AG04450 (cell line): ENCODE results near the gene CCDC24. TPM values are rescaled to one million over a fixed set of nuclear protein-coding genes. Genes with fewer than 3 reads are reported as not detected.

ENCODE experiments used
- CTCF ChIA-PET: fragments of 300-600, 350-600 bp; formaldehyde crosslinking; extraction: SDS; loops from one replicate; lab custom pipeline; 2022; ENCODE audit warnings: antibody characterized with exemption, inconsistent platforms; lab: Charles Lee
- POLR2A ChIA-PET: fragments of 350-600 bp; formaldehyde crosslinking; extraction: SDS; loops from one replicate; lab custom pipeline; 2021; ENCODE audit warnings: antibody characterized with exemption, inconsistent platforms; lab: Yijun Ruan, JAX
- DNase-seq: peaks from one replicate; pipeline ENCODE4 v3.0.0-alpha.2; 2011; ENCODE audit warnings: low read depth, low spot score
- H3K27ac ChIP-seq: one replicate; pipeline ENCODE4 v1.5.1; 2012; ENCODE audit warnings: low read depth, low read length, control low read depth
- H3K27me3 ChIP-seq: one replicate; pipeline ENCODE4 v1.6.0; 2012; ENCODE audit warnings: low read length; ENCODE audit not compliant: control insufficient read depth, insufficient read depth
- H3K4me3 ChIP-seq: 2 replicates; pipeline ENCODE4 v1.5.1; 2011; ENCODE audit warnings: mild to moderate bottlenecking, low read depth, low read length, control low read depth
- H3K9me3 ChIP-seq: 2 replicates; pipeline ENCODE4 v1.5.1; 2012; ENCODE audit warnings: low read length; ENCODE audit not compliant: control insufficient read depth, insufficient read depth
- polyA plus RNA-seq: library from polyadenylated mRNA; depleted of rRNA; stranded (reverse); fragments of >200 nt; gene quantifications from 2 replicates; pipeline ENCODE4 v1.2.3, GENCODE V29; 2011
- TF ChIP-seq, protein P1 (sequence below): IDR thresholded peaks from 2 replicates; pipeline ENCODE4 v1.5.1; 2011; ENCODE audit warnings: low read depth, low read length, control low read depth, inconsistent platforms

The CCDC24 gene
- polyA plus RNA-seq, 1 experiment = 1.1 TPM

GRCh38 chr1:43987159-43987902 is 4.1 kb upstream of the CCDC24 start:
- no peak for DNase-seq
- Histone ChIP-seq H3K9me3 (no peaks in the 10 kb centered on the region), H3K27me3 (no peaks in the 10 kb centered on the region), H3K4me3 (no peak overlapping the region), H3K27ac (no peak overlapping the region)
- POLR2A ChIA-PET = interaction anchor here (1.5 kb wide), 1 partner anchor 12 kb away, joined by 4 read pairs; the partner anchor contains the start of gene ATP6V0B
- CTCF ChIA-PET = interaction anchor here (0.6 to 1.5 kb wide), 4 partner anchors 18 to 1851 kb away, joined by 3 to 5 read pairs (median 4); no protein-coding TSS in a partner anchor
- TF ChIP-seq, protein P1, sequence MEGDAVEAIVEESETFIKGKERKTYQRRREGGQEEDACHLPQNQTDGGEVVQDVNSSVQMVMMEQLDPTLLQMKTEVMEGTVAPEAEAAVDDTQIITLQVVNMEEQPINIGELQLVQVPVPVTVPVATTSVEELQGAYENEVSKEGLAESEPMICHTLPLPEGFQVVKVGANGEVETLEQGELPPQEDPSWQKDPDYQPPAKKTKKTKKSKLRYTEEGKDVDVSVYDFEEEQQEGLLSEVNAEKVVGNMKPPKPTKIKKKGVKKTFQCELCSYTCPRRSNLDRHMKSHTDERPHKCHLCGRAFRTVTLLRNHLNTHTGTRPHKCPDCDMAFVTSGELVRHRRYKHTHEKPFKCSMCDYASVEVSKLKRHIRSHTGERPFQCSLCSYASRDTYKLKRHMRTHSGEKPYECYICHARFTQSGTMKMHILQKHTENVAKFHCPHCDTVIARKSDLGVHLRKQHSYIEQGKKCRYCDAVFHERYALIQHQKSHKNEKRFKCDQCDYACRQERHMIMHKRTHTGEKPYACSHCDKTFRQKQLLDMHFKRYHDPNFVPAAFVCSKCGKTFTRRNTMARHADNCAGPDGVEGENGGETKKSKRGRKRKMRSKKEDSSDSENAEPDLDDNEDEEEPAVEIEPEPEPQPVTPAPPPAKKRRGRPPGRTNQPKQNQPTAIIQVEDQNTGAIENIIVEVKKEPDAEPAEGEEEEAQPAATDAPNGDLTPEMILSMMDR = no peak

- TF ChIP-seq, protein P1 = no peak; the same call in 1 of the 2 replicates
- H3K27me3 ChIP-seq = no peaks in the 10 kb centered on the region
- ChIA-PET CTCF (interaction anchor here (1.0 to 1.7 kb wide), 4 partner anchors 10 to 58 kb away, joined by 3 to 7 read pairs (median 4); no protein-coding TSS in a partner anchor), POLR2A (interaction anchor here (1.3 kb wide), 1 partner anchor 10 kb away, joined by 5 read pairs; no protein-coding TSS in a partner anchor)
- H3K4me3 ChIP-seq = peak overlapping the region; percentile 75
- DNase-seq = no peak
- H3K27ac ChIP-seq = peak overlapping the region; percentile 31
- no peaks in the 10 kb centered on the region for H3K9me3 ChIP-seq
Measured at GRCh38 chr1:43990271-43991199, 864 bp upstream of the CCDC24 start.

DNA sequence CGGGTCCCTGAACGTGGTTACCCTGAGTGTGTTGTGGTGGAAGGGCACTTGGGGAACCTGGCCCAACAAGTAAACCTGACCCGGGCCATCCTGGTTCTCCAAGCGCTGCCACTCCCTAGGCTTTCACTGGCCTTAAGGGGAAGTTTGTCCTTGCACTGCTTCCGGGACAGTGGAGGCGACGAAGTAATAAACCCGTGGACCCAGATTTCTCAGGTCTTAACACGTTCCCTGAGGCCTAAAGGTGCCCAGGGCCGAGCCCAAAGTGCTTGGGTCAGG is 261 bp upstream of the CCDC24 start:
- no peak for DNase-seq
- ChIA-PET CTCF (interaction anchor here (1.3 to 1.7 kb wide), 2 partner anchors 14 to 57 kb away, joined by 3 to 6 read pairs; no protein-coding TSS in a partner anchor), POLR2A (no interaction called here)
- Histone ChIP-seq H3K4me3 (peak overlapping the region; percentile 75), H3K27ac (no peak overlapping the region), H3K9me3 (no peaks in the 10 kb centered on the region), H3K27me3 (no peaks in the 10 kb centered on the region)
- TF ChIP-seq, protein P1 = no peak

- no peak overlapping the region for H3K27ac ChIP-seq
- peak overlapping the region; percentile 75 for H3K4me3 ChIP-seq
- H3K27me3 ChIP-seq = no peaks in the 10 kb centered on the region
- POLR2A ChIA-PET = interaction anchor here (0.7 to 1.3 kb wide), 2 partner anchors 18 to 228 kb away, joined by 3 to 4 read pairs; partner anchors contain the start of gene ATP6V0B
- CTCF ChIA-PET = interaction anchor here (1.5 to 2.9 kb wide), 3 partner anchors 13 to 55 kb away, joined by 5 to 23 read pairs (median 8); no protein-coding TSS in a partner anchor
- no peaks in the 10 kb centered on the region for H3K9me3 ChIP-seq
- TF ChIP-seq, protein P1 = no peak
- no peak for DNase-seq
Measured at GRCh38 chr1:43992232-43992995, 1.0 kb downstream of the CCDC24 start.
